MM.1S (cell line): ENCODE results near the gene CTBP1.

Experiments
- EZH2 ChIP-seq: fragments of 300-600 bp; sonication (generic); optimal IDR thresholded peaks from 2 replicates; pipeline ENCODE3; 2017; ENCODE audit warnings: low read depth, mild to moderate bottlenecking, antibody characterized with exemption, low read length, mixed read lengths
- EZH2phosphoT487 ChIP-seq: fragments of 300-600 bp; sonication (generic); IDR thresholded peaks from 2 replicates; pipeline ENCODE4 v1.6.1; 2018; ENCODE audit warnings: antibody characterized with exemption, low read length
- TF ChIP-seq, protein P1 (sequence below): fragments of 300-600 bp; sonication (generic); IDR thresholded peaks from 2 replicates; pipeline ENCODE4 v1.5.1; 2016; ENCODE audit warnings: antibody characterized with exemption, low read length, mixed read lengths

- TF ChIP-seq, protein P1, sequence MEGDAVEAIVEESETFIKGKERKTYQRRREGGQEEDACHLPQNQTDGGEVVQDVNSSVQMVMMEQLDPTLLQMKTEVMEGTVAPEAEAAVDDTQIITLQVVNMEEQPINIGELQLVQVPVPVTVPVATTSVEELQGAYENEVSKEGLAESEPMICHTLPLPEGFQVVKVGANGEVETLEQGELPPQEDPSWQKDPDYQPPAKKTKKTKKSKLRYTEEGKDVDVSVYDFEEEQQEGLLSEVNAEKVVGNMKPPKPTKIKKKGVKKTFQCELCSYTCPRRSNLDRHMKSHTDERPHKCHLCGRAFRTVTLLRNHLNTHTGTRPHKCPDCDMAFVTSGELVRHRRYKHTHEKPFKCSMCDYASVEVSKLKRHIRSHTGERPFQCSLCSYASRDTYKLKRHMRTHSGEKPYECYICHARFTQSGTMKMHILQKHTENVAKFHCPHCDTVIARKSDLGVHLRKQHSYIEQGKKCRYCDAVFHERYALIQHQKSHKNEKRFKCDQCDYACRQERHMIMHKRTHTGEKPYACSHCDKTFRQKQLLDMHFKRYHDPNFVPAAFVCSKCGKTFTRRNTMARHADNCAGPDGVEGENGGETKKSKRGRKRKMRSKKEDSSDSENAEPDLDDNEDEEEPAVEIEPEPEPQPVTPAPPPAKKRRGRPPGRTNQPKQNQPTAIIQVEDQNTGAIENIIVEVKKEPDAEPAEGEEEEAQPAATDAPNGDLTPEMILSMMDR, result no peak
- TF ChIP-seq EZH2phosphoT487 (no peak), EZH2 (no peak)
Measured at GRCh38 chr4:1269209-1269608, 20.3 kb upstream of the CTBP1 start.
